K562 (cell line): ENCODE results near the gene PFAS. TPM values are rescaled to one million over a fixed set of nuclear protein-coding genes. Genes with fewer than 3 reads are reported as not detected.

Experiments used
- CBFA2T3 ChIP-seq: fragments of 450-650 bp; IDR thresholded peaks from 2 replicates; pipeline ENCODE4 v1.6.1; 2017
- CHD1 ChIP-seq: fragments of 200-600 bp; sonication (generic); IDR thresholded peaks from one replicate; pipeline ENCODE4 v1.6.1; 2012; ENCODE audit warnings: mild to moderate bottlenecking, moderate library complexity, low read length, inconsistent platforms
- ETV5 ChIP-seq: sonication (generic); formaldehyde crosslinking; IDR thresholded peaks from 2 replicates; pipeline ENCODE4 v1.4.0; 2020; ENCODE audit warnings: low read depth, mild to moderate bottlenecking, missing genetic modification reagents
- FOXA3 ChIP-seq, 2 experiments: fragments of 450-650 bp in 1 of 2; sonication (generic) in 1 of 2; formaldehyde crosslinking; IDR thresholded peaks in 1 of 2; conservative IDR thresholded peaks in 1 of 2; 2 replicates each; pipeline versions ENCODE4 v1.4.0 to v1.8.0; 2020 to 2022; ENCODE audit warnings: mild to moderate bottlenecking in 2 of 2, missing genetic modification reagents in 1 of 2
- GTF2B ChIP-seq: IDR thresholded peaks from 2 replicates; pipeline ENCODE4 v1.6.1; 2011; ENCODE audit not compliant: insufficient read length; ENCODE audit errors: extremely low read depth
- HEY1 ChIP-seq: fragments of 250-450 bp; sonication (Bioruptor Pico); IDR thresholded peaks from 2 replicates; pipeline ENCODE4 v1.5.0; 2020; ENCODE audit warnings: mild to moderate bottlenecking, moderate library complexity, borderline replicate concordance
- HNRNPLL ChIP-seq: fragments of 200-400 bp; formaldehyde crosslinking; IDR thresholded peaks from 2 replicates; pipeline ENCODE4 v1.6.1; 2017; ENCODE audit warnings: low read length, low read depth, mild to moderate bottlenecking; ENCODE audit not compliant: poor library complexity, severe bottlenecking
- MYC ChIP-seq, 2 experiments: fragments of 250-450 bp in 1 of 2; sonication (Bioruptor Pico) in 1 of 2; IDR thresholded peaks; 2 replicates each; pipeline versions ENCODE4 v1.5.1 to v1.6.1; 2012 to 2021; ENCODE audit warnings: low read depth in 2 of 2, borderline replicate concordance in 1 of 2, improper control_type of control experiment in 1 of 2, low read length in 1 of 2, mild to moderate bottlenecking in 1 of 2, moderate library complexity in 1 of 2
- PML ChIP-seq: IDR thresholded peaks from 2 replicates; pipeline ENCODE4 v1.6.1; 2012; ENCODE audit warnings: low read length, inconsistent platforms
- POLR2AphosphoS2 ChIP-seq: IDR thresholded peaks from 2 replicates; pipeline ENCODE4 v1.6.1; 2012; ENCODE audit warnings: low read length, improper control_type of control experiment
- RBM39 ChIP-seq: fragments of 200-400 bp; formaldehyde crosslinking; optimal IDR thresholded peaks from 2 replicates; pipeline ENCODE3; 2018; ENCODE audit warnings: low read depth, low read length
- TBP ChIP-seq: optimal IDR thresholded peaks from 2 replicates; pipeline ENCODE3; 2011; ENCODE audit warnings: low read depth, low read length, improper control_type of control experiment
- WHSC1 ChIP-seq: IDR thresholded peaks from one replicate; pipeline ENCODE4 v1.6.1; 2012; ENCODE audit warnings: low read length, control low read depth, inconsistent platforms
- ZNF311 ChIP-seq: fragments of 250-450 bp; sonication (Bioruptor Pico); IDR thresholded peaks from 2 replicates; pipeline ENCODE4 v1.4.0; 2020; ENCODE audit warnings: mild to moderate bottlenecking, moderate library complexity
- ZNF583 ChIP-seq: fragments of 250-450 bp; sonication (Bioruptor Pico); IDR thresholded peaks from 2 replicates; pipeline ENCODE4 v1.4.0; 2020
- ZNF77 ChIP-seq: fragments of 250-450 bp; sonication (Bioruptor Pico); IDR thresholded peaks from 2 replicates; pipeline ENCODE4 v1.5.0; 2020
- polyA plus RNA-seq, 8 experiments: library from polyadenylated mRNA; depleted of rRNA in 4 of 8; stranded (reverse) in 5 of 8; unstranded in 3 of 8; fragments of >200 nt; fragmentation: Nextera tagmentation in 2 of 8; fragmentation: Illumina TruSeq in 1 of 8; extraction: Ambion mirVana in 2 of 8; extraction: Trizol in 1 of 8; gene quantifications; 2 replicates each; pipeline versions ENCODE4 v1.2.1 to v1.2.3, GENCODE V29; 2011 to 2014; ENCODE audit warnings: inconsistent platforms in 1 of 8, missing spikeins in 1 of 8
- total RNA-seq, 7 experiments: library from RNA; depleted of rRNA in 6 of 7; stranded (reverse); fragments of >200 nt in 6 of 7; fragmentation: Illumina TruSeq in 2 of 7; extraction: Trizol in 2 of 7; gene quantifications; 2 replicates each; pipeline versions ENCODE4 v1.2.1 to v1.2.3, GENCODE V29; 2011 to 2021; ENCODE audit warnings: low replicate concordance in 1 of 7
- TF ChIP-seq, protein P1 (sequence below): sonication (generic); formaldehyde crosslinking; IDR thresholded peaks from 2 replicates; pipeline ENCODE4 v1.8.1; 2023; ENCODE audit warnings: mild to moderate bottlenecking, missing genetic modification reagents
- TF ChIP-seq, protein P2 (sequence below): conservative IDR thresholded peaks from 2 replicates; pipeline ENCODE4 v1.6.1; 2011; ENCODE audit warnings: low read depth, mild to moderate bottlenecking, low read length; ENCODE audit not compliant: control insufficient read depth
- TF ChIP-seq, protein P3 (sequence below): sonication (generic); formaldehyde crosslinking; IDR thresholded peaks from 2 replicates; pipeline ENCODE4 v1.8.0; 2022; ENCODE audit warnings: mild to moderate bottlenecking, missing genetic modification reagents
- TF ChIP-seq, protein P4 (sequence below): fragments of 250-450 bp; sonication (Bioruptor Pico); IDR thresholded peaks from 2 replicates; pipeline ENCODE4 v1.6.1; 2021; ENCODE audit warnings: mild to moderate bottlenecking

PFAS gene
- total and polyA plus RNA-seq, 9 of the 15 experiments (the other 6 are each of a cell fraction or from before 2014, with no cell fraction given), result 11.6 to 131 (median 43.9) TPM

GRCh38 chr17:8209907-8210760, 39.0 kb upstream of the PFAS start, which contains the start of gene AURKB (continued):
- peak; percentile 87 for TF ChIP-seq TBP
- peak; percentile 56 for TF ChIP-seq GTF2B
- no peak for TF ChIP-seq POLR2AphosphoS2
- TF ChIP-seq ETV5 (CRISPR knock-in tag), result peak; percentile 47; the same call in 1 of the 2 replicates
- peak; percentile 84 for TF ChIP-seq CHD1
- peak; percentile 65 for TF ChIP-seq HNRNPLL
- TF ChIP-seq MYC (IDR thresholded peaks at IDR 0.05; ENCODE audit: low read depth, low read length), result peak; percentile 87
- 0 out of 2 replicates have a peak, but pooled peaks have one; percentile 56 for TF ChIP-seq MYC (CRISPR knock-in tag; IDR thresholded peaks at IDR 0.05; ENCODE audit: borderline replicate concordance, low read depth)
- peak; percentile 59; the same call in 1 of the 2 replicates for TF ChIP-seq PML
- TF ChIP-seq HEY1, result no peak
- TF ChIP-seq ZNF311 (CRISPR knock-in tag), result no peak
- 0 out of 2 replicates have a peak, but pooled peaks have one; percentile 8 for TF ChIP-seq CBFA2T3
- TF ChIP-seq ZNF583 (CRISPR knock-in tag), result no peak
- TF ChIP-seq, protein P1, sequence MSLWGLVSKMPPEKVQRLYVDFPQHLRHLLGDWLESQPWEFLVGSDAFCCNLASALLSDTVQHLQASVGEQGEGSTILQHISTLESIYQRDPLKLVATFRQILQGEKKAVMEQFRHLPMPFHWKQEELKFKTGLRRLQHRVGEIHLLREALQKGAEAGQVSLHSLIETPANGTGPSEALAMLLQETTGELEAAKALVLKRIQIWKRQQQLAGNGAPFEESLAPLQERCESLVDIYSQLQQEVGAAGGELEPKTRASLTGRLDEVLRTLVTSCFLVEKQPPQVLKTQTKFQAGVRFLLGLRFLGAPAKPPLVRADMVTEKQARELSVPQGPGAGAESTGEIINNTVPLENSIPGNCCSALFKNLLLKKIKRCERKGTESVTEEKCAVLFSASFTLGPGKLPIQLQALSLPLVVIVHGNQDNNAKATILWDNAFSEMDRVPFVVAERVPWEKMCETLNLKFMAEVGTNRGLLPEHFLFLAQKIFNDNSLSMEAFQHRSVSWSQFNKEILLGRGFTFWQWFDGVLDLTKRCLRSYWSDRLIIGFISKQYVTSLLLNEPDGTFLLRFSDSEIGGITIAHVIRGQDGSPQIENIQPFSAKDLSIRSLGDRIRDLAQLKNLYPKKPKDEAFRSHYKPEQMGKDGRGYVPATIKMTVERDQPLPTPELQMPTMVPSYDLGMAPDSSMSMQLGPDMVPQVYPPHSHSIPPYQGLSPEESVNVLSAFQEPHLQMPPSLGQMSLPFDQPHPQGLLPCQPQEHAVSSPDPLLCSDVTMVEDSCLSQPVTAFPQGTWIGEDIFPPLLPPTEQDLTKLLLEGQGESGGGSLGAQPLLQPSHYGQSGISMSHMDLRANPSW (CRISPR knock-in tag), result 0 out of 2 replicates have a peak, but pooled peaks have one; percentile 64
- TF ChIP-seq, protein P2, sequence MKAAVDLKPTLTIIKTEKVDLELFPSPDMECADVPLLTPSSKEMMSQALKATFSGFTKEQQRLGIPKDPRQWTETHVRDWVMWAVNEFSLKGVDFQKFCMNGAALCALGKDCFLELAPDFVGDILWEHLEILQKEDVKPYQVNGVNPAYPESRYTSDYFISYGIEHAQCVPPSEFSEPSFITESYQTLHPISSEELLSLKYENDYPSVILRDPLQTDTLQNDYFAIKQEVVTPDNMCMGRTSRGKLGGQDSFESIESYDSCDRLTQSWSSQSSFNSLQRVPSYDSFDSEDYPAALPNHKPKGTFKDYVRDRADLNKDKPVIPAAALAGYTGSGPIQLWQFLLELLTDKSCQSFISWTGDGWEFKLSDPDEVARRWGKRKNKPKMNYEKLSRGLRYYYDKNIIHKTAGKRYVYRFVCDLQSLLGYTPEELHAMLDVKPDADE, result 0 out of 2 replicates have a peak, but pooled peaks have one; percentile 46
- TF ChIP-seq, protein P3, sequence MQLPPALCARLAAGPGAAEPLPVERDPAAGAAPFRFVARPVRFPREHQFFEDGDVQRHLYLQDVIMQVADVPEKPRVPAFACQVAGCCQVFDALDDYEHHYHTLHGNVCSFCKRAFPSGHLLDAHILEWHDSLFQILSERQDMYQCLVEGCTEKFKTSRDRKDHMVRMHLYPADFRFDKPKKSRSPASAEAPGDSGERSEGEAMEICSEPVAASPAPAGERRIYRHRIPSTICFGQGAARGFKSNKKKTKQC (CRISPR knock-in tag), result no peak; the same call in 1 of the 2 replicates
- TF ChIP-seq FOXA3 (CRISPR knock-in tag; conservative IDR thresholded peaks at IDR 0.05 in 1 of 2, IDR thresholded peaks at IDR 0.05 in 1 of 2), result no peak
- no peak for TF ChIP-seq ZNF77 (CRISPR knock-in tag)
- TF ChIP-seq, protein P4, sequence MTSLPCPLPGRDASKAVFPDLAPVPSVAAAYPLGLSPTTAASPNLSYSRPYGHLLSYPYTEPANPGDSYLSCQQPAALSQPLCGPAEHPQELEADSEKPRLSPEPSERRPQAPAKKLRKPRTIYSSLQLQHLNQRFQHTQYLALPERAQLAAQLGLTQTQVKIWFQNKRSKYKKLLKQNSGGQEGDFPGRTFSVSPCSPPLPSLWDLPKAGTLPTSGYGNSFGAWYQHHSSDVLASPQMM (CRISPR knock-in tag), result no peak
- no peak for TF ChIP-seq WHSC1
- TF ChIP-seq RBM39, result no peak
